Right forelimb (tissue), 1 donor: ENCODE data around the gene YES1.
"Not testable (repeated sequence)": the region's sequence is repeated elsewhere in the genome, so short reads cannot be mapped to it uniquely, and the experiment has no call there.

Source experiments
- DNase-seq: peaks from one replicate; pipeline ENCODE4 v3.0.0-alpha.2; 2018

The YES1 gene

GRCh38 chr18:820591-821165 lies 8.6 kb upstream of the YES1 start:
- no peak for DNase-seq

- no peak for DNase-seq
These were observed 4.8 kb upstream of the YES1 start for GRCh38 chr18:816869-817268.

GRCh38 chr18:816088-816653 lies 4.1 kb upstream of the YES1 start:
- DNase-seq: no peak

DNA sequence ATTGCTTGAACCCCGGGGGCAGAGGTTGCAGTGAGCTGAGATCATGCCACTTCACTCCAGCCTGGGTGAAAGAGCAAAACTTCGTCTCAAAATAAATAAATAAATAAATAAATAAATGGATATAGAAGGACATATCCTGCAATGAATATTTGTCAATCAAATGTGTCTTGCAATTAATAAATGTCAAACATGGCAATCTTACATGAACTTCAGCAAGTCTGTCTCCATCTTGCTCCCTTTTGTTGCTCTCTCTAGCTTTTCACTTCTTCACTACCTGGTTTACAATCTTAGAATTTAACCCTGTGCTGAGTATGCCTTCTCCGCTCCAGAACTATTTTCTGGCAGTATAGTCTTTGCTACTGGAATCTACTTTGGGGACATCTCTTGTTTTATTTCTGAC lies 3.3 kb upstream of the YES1 start:
- no peak for DNase-seq

- no peak for DNase-seq
These were observed 2.5 kb upstream of the YES1 start for GRCh38 chr18:814300-815084.

DNA sequence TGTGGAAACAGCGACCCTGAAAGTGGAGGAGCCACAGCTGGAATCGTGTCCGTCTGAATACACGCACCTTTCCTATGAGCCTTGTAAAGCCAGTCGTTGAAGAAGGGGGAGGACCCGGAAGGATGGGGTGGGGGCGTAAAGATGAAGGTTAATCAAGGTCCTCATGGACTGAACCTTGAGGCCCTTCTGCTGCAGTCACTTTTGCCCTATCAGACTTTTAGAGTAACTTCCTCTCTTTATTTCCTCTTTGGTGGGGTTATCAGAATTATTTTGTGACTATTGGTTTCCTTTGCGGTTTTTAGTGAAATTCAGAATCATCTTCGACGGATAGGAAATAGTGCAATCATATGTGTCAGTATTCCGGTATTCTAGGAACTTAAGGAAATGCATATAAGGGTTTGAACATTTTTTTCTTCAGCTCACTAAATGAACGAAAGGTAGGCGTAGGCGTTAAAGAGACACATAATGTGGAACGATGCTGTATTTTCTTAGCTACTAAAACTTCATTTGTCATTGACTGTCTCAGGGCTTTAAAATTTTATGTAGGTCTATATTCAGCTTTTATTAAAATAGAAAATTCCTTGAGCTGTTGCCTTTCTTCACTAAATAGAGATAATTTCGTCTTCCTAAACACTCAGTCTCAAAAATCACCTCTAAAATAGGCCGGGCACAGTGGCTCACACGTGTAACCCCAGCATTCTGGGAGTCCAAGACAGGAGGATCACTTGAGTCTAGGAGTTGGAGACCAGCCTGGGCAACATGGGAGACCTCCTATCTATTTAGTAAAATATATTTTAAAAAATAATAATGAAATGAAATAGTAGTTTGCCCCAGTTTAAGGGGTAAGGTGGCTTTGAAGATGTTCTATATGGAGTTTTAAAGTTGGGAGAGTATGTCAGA lies 1.4 kb upstream of the YES1 start:
- no peak for DNase-seq

GRCh38 chr18:812376-813171 lies 532 bp upstream of the YES1 start:
- peak; percentile 95 for DNase-seq

- no peak for DNase-seq
These were observed 705 bp downstream of the YES1 start for GRCh38 chr18:811182-811891.

GRCh38 chr18:809985-810642 lies 1.9 kb downstream of the YES1 start:
- no peak for DNase-seq

DNA sequence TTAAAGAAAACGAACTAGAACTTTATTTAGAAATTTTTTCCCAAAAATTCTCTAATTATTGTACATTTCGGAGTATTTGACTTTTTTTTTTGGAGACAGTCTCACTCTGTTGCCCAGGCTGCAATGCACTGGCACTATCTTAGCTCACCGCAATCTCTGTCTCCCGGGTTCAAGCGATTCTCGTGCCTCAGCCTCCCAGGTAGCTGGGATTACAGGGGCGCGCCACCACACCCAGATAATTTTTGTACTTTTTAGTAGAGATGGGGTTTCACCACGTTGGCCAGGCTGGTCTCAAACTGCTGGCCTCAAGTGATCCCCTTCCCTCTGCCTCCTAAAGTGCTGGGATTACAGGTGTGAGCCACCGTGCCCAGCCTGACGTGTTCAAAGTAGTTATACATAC lies 2.8 kb downstream of the YES1 start:
- not testable (repeated sequence) for DNase-seq

DNA sequence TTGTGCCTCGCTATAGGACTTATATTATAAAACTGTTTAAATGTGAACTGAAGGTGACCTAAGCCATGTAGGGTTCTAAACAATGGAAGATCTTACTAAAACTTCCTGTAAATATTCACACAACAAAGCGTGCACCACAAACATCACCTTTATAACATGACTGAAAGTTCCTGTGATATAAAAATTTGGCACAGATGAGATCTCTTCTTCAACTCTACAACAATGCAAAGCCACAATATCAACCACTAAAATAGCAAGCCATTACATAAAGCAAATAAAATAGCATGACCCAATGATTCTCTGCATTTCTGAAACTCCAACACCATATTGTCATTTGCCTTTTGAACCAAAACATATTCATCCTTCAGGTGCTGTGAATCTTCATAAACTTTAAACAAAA lies 3.5 kb downstream of the YES1 start:
- DNase-seq: no peak

GRCh38 chr18:808086-808485 lies 4.0 kb downstream of the YES1 start:
- DNase-seq: peak; percentile 47

GRCh38 chr18:805755-806110 lies 6.3 kb downstream of the YES1 start:
- DNase-seq: no peak

GRCh38 chr18:805008-805754 lies 6.9 kb downstream of the YES1 start:
- DNase-seq: no peak

DNA sequence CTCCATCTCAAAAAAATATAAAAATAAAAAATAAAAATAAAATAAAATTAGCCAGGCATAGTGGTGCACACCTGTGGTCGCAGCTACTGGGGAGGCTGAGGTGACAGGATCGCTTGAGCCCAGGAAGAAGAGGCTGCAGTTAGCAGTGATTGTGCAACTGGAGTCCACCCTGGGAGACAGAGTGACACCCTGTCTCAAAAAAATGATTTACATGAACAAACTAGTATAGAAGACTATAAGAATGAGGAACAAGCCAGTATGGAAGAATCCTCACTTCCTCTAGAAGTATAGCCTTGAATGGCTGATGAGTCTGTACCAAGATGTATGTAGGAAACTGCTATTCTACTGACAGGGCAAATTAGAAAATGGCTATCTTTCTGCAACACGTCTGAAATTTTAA lies 10.9 kb downstream of the YES1 start:
- no peak for DNase-seq

GRCh38 chr18:799943-800342 lies 12.1 kb downstream of the YES1 start:
- no peak for DNase-seq

DNA sequence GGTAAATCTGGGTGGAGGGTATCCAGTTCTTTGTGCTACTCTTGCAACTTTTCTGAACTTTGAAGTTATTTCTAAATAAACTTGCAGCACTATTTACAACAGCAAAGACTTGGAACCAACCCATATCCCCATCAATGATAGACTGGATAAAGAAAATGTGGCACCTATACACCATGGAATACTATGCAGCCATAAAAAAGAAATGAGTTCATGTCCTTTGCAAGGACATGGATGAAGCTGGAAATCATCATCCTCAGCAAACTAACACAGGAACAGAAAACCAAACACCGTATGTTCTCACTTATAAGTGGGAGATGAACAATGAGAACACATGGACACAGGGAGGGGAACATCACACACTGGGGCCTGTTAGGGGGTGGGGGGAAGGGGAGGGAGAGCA lies 16.7 kb downstream of the YES1 start:
- not testable (repeated sequence) for DNase-seq

- DNase-seq: no peak
These were observed 22.6 kb downstream of the YES1 start for GRCh38 chr18:789397-789796.

DNA sequence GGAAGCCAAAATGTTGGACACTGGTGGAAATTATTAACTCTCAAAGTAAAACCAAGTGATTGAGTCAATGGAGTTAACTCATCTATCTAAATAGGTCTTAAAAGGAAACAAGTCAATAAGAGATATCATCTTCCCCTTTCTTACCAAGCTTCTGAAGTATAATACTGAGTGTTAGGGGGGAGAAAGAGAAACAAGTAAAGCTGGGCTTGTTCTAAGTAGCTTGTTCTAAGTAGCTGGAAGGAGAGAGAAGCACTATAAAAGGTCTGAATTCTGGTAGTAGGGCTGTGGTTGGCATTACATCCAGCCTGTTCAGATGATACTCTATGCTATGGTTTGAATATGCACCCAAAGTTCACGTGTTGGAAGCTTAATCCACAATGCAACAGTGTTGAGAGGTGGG lies 26.8 kb downstream of the YES1 start:
- no peak for DNase-seq

DNA sequence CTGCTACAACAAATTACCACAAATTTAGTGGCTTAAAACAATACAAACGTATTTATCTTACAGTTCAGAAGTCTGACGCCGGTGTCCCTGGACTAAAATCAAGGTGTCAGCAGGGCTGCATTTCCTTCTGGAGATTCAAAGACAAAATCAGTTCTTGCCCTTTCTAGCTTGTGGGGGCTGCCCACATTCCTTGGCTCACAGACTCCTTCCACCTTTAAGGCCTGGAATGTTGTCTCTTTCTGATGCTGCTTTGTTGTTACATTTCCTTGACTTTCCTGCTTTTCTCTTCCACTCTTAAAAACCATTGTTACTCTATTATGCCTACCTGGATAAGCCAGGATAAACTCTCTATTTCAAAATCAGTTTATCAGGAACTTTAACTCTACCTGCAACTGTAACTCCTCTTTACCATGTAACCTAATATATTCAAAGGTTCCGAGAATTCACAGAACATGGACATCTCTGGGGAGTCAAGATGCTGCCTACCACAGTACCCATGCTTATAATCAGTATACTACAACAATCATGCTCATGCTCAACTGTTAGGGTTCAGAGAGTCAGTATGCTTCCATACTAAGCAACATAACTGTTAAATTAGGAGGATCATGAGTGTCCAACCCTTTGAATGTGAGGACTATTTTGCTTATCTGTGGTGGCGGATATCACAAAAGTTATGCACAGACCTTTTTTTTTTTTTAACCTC lies 27.4 kb downstream of the YES1 start:
- DNase-seq: no peak
